ENCODE measurements around the gene ETFA.

Gene ETFA

GRCh38 chr15:76183930-76184649 is 127.2 kb downstream of the ETFA start:
- Histone ChIP-seq H3K4me3 (ENCODE audit: low read depth, low read length) (no peak overlapping the region), H3K36me3 (ENCODE audit: control insufficient read depth in 2 of 2, insufficient read depth in 1 of 2, low read length in 2 of 2) (no peaks in the 10 kb centered on the region), H3K9me3 (ENCODE audit: control insufficient read depth, insufficient read depth, low read depth, low read length) (no peaks in the 10 kb centered on the region), H3K27ac (ENCODE audit: extremely low read depth, low read depth, low read length) (no peak overlapping the region), H3K4me1 (ENCODE audit: control insufficient read depth, insufficient read depth, low read length) (no peaks in the 10 kb centered on the region)
- ChIA-PET CTCF (interaction anchor here (0.7 to 4.8 kb wide), 8 partner anchors 12 to 683 kb away, joined by 3 to 35 read pairs (median 8); no protein-coding TSS in a partner anchor), POLR2A (no interaction called here)
- TF ChIP-seq ZNF701 (tag by site-specific recombination; IDR thresholded peaks at IDR 0.05) (no peak), ZNF626 (tag by site-specific recombination; IDR thresholded peaks at IDR 0.05) (no peak), PRDM6 (tag by site-specific recombination; IDR thresholded peaks at IDR 0.05) (peak; percentile 33; the same call in 1 of the 2 replicates), ZBTB49 (tag by site-specific recombination; IDR thresholded peaks at IDR 0.05; ENCODE audit: low read depth) (no peak), HOXA7 (CRISPR knock-in tag; IDR thresholded peaks at IDR 0.05; ENCODE audit: borderline replicate concordance) (no peak), ZNF112 (tag by site-specific recombination; IDR thresholded peaks at IDR 0.05) (no peak), ZNF501 (tag by site-specific recombination; IDR thresholded peaks at IDR 0.05) (no peak), ZNF248 (tag by site-specific recombination; IDR thresholded peaks at IDR 0.05) (no peak), OSR2 (tag by site-specific recombination; IDR thresholded peaks at IDR 0.05) (peak; percentile 25; the same call in 1 of the 2 replicates), ZFHX2 (tag by site-specific recombination; conservative IDR thresholded peaks at IDR 0.05) (0 out of 2 replicates have a peak, but pooled peaks have one; percentile 20), ZIC2 (tag by site-specific recombination; IDR thresholded peaks at IDR 0.05) (0 out of 2 replicates have a peak, but pooled peaks have one; percentile 29), ZNF223 (tag by site-specific recombination; IDR thresholded peaks at IDR 0.05) (no peak), ZNF16 (tag by site-specific recombination; IDR thresholded peaks at IDR 0.05; ENCODE audit: low read depth) (no peak), ZNF311 (tag by site-specific recombination; IDR thresholded peaks at IDR 0.05; ENCODE audit: borderline replicate concordance) (no peak), ZNF48 (tag by site-specific recombination; IDR thresholded peaks at IDR 0.05) (no peak), SCRT2 (tag by site-specific recombination; IDR thresholded peaks at IDR 0.05) (no peak), FEZF1 (tag by site-specific recombination; IDR thresholded peaks at IDR 0.05) (0 out of 2 replicates have a peak, but pooled peaks have one; percentile 14), GLIS2 (tag by site-specific recombination; IDR thresholded peaks at IDR 0.05) (no peak)

GRCh38 chr15:76181705-76182107 is 129.6 kb downstream of the ETFA start:
- CTCF ChIA-PET, result interaction anchor here (0.8 to 1.1 kb wide), 3 partner anchors 11 to 125 kb away, joined by 3 read pairs; no protein-coding TSS in a partner anchor
- Histone ChIP-seq H3K4me1 (ENCODE audit: control insufficient read depth, insufficient read depth, low read length) (no peaks in the 10 kb centered on the region), H3K4me3 (ENCODE audit: low read depth, low read length) (no peak overlapping the region), H3K27ac (ENCODE audit: extremely low read depth, low read depth, low read length) (no peak overlapping the region), H3K9me3 (ENCODE audit: control insufficient read depth, insufficient read depth, low read depth, low read length) (no peaks in the 10 kb centered on the region), H3K36me3 (ENCODE audit: control insufficient read depth in 2 of 2, insufficient read depth in 1 of 2, low read length in 2 of 2) (no peaks in the 10 kb centered on the region)
- POLR2A ChIA-PET, result no interaction called here
- no peak for TF ChIP-seq SP7 (tag by site-specific recombination; IDR thresholded peaks at IDR 0.05)
- no peak for TF ChIP-seq ZNF654 (tag by site-specific recombination; IDR thresholded peaks at IDR 0.05; ENCODE audit: low read depth)
- TF ChIP-seq ZNF549 (tag by site-specific recombination; IDR thresholded peaks at IDR 0.05), result no peak
- TF ChIP-seq ZNF837 (tag by site-specific recombination; IDR thresholded peaks at IDR 0.05), result no peak
- TF ChIP-seq ZNF426 (tag by site-specific recombination; IDR thresholded peaks at IDR 0.05), result no peak
- no peak for TF ChIP-seq ZNF585B (tag by site-specific recombination; IDR thresholded peaks at IDR 0.05)
- no peak for TF ChIP-seq ZNF623 (tag by site-specific recombination; IDR thresholded peaks at IDR 0.05)
- no peak for TF ChIP-seq KLF7 (tag by site-specific recombination; IDR thresholded peaks at IDR 0.05; ENCODE audit: borderline replicate concordance)
- no peak for TF ChIP-seq ZFP3 (tag by site-specific recombination; IDR thresholded peaks at IDR 0.05; ENCODE audit: low read depth)
- no peak for TF ChIP-seq HOXD13 (CRISPR knock-in tag; IDR thresholded peaks at IDR 0.05; ENCODE audit: borderline replicate concordance)
- TF ChIP-seq ZBTB6 (tag by site-specific recombination; IDR thresholded peaks at IDR 0.05), result no peak
- no peak for TF ChIP-seq KLF8 (tag by site-specific recombination; IDR thresholded peaks at IDR 0.05)

All from HEK293 (cell line).